ENCODE data around the gene ADISSP.

Gene ADISSP

DNA sequence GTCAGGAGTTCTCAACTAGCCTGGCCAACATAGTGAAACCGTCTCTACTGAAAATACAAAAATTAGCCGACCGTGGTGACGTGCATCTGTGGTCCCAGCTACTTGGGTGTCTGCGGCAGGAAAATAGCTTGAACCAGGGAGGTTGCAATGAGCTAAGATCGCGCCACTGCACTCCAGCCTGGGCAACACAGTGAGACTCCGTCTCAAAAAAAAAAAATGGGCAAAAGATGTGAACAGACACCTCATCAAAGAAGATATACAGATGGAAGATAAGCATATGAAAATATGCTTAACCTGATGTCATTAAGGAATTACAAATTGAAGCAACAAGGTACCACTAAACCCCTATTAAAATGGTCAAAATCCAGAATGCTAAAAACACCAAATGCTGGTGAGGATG, 44.3 kb downstream of the ADISSP start:
- no peaks in the 10 kb centered on the region for H3K79me2 ChIP-seq (ENCODE audit: control insufficient read depth, low read length)
- no peak for TF ChIP-seq EZH2phosphoT487 (IDR thresholded peaks at IDR 0.05; ENCODE audit: borderline replicate concordance, low read length)
- TF ChIP-seq, protein P1, sequence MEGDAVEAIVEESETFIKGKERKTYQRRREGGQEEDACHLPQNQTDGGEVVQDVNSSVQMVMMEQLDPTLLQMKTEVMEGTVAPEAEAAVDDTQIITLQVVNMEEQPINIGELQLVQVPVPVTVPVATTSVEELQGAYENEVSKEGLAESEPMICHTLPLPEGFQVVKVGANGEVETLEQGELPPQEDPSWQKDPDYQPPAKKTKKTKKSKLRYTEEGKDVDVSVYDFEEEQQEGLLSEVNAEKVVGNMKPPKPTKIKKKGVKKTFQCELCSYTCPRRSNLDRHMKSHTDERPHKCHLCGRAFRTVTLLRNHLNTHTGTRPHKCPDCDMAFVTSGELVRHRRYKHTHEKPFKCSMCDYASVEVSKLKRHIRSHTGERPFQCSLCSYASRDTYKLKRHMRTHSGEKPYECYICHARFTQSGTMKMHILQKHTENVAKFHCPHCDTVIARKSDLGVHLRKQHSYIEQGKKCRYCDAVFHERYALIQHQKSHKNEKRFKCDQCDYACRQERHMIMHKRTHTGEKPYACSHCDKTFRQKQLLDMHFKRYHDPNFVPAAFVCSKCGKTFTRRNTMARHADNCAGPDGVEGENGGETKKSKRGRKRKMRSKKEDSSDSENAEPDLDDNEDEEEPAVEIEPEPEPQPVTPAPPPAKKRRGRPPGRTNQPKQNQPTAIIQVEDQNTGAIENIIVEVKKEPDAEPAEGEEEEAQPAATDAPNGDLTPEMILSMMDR (IDR thresholded peaks at IDR 0.05; ENCODE audit: low read depth, low read length, poor library complexity, severe bottlenecking) = no peak
- peaks cover 28% of the 10 kb centered on the region for H3K4me1 ChIP-seq (ENCODE audit: control insufficient read depth, low read length)
- no peaks in the 10 kb centered on the region; the same call in 1 of the 2 replicates for H3F3A ChIP-seq (ENCODE audit: control insufficient read depth, insufficient read depth)
- H3K27me3 ChIP-seq (ENCODE audit: control insufficient read depth, low read length) = peaks cover 43% of the 10 kb centered on the region
- no peaks in the 10 kb centered on the region for H3K9me2 ChIP-seq (replicated peaks; ENCODE audit: control insufficient read depth, low read length)
- H3K9me3 ChIP-seq (ENCODE audit: control insufficient read depth, insufficient read depth, low read length) = no peaks in the 10 kb centered on the region
- peak overlapping the region; percentile 20; the same call in 1 of the 2 replicates for H3K4me2 ChIP-seq (ENCODE audit: low read length)
- no peak overlapping the region for H3K4me3 ChIP-seq (ENCODE audit: low read length)
- H4K20me1 ChIP-seq (ENCODE audit: control insufficient read depth, insufficient read depth, low read depth, low read length) = no peaks in the 10 kb centered on the region
- no peak overlapping the region for H3K27ac ChIP-seq (ENCODE audit: low read depth, low read length)
- H3K36me3 ChIP-seq (ENCODE audit: control insufficient read depth, low read length) = no peaks in the 10 kb centered on the region

DNA sequence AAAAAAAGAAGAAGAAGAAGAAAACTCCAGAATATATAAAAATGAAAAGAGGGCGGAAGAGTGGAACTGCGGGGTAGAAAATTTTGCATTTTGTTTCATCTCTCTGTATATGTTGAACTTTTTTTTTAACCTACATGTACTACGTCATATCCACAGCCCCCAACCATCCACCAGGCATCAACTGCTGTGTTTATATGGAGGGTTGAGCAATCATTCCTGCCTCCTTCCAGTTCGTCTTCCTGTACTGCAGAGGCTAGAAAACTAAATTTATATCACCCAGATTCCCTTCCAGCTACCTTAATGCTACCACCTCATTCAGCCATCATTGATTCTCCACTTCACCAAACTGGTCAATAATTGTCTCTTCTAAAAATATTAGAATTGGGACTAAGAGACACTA, 45.6 kb downstream of the ADISSP start:
- Histone ChIP-seq H3K27me3 (ENCODE audit: control insufficient read depth, low read length) (peaks cover 32% of the 10 kb centered on the region), H3K36me3 (ENCODE audit: control insufficient read depth, low read length) (no peaks in the 10 kb centered on the region), H3K27ac (ENCODE audit: low read depth, low read length) (no peak overlapping the region), H3K79me2 (ENCODE audit: control insufficient read depth, low read length) (no peaks in the 10 kb centered on the region), H3K4me1 (ENCODE audit: control insufficient read depth, low read length) (peaks cover 28% of the 10 kb centered on the region), H3K4me2 (ENCODE audit: low read length) (no peak overlapping the region), H3F3A (ENCODE audit: control insufficient read depth, insufficient read depth) (no peaks in the 10 kb centered on the region; the same call in 1 of the 2 replicates), H3K4me3 (ENCODE audit: low read length) (no peak overlapping the region), H3K9me3 (ENCODE audit: control insufficient read depth, insufficient read depth, low read length) (no peaks in the 10 kb centered on the region), H4K20me1 (ENCODE audit: control insufficient read depth, insufficient read depth, low read depth, low read length) (no peaks in the 10 kb centered on the region), H3K9me2 (replicated peaks; ENCODE audit: control insufficient read depth, low read length) (no peaks in the 10 kb centered on the region)
- TF ChIP-seq EZH2phosphoT487 (IDR thresholded peaks at IDR 0.05; ENCODE audit: borderline replicate concordance, low read length) = no peak
- TF ChIP-seq, protein P1 (IDR thresholded peaks at IDR 0.05; ENCODE audit: low read depth, low read length, poor library complexity, severe bottlenecking) = no peak

DNA sequence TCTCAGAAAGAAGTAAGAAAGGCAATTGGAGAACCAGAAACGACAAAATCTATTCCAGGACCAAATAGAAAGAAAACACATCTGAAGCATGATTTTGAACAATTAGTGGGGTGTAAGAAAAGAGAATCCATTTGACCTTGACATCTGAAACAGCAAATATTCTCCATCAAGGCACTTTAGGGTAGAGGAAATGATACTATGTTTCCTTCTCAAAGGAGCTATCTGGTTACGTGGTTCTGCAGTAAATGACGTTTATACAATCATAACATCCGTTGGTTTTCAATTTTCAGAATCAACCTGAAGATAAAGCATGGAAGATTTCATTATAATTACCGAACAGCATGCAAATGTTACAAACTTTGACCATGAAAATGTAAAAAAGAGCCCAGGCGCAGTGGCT, 46.9 kb downstream of the ADISSP start:
- Histone ChIP-seq H4K20me1 (ENCODE audit: control insufficient read depth, insufficient read depth, low read depth, low read length) (no peaks in the 10 kb centered on the region), H3K4me1 (ENCODE audit: control insufficient read depth, low read length) (peaks cover 28% of the 10 kb centered on the region), H3K4me2 (ENCODE audit: low read length) (peak overlapping the region; percentile 21)

More for the DNA sequence above, 46.9 kb downstream of the ADISSP start:
- H3K27me3 ChIP-seq (ENCODE audit: control insufficient read depth, low read length) = peaks cover 28% of the 10 kb centered on the region
- H3K4me3 ChIP-seq (ENCODE audit: low read length) = no peak overlapping the region
- no peaks in the 10 kb centered on the region for H3K36me3 ChIP-seq (ENCODE audit: control insufficient read depth, low read length)
- H3F3A ChIP-seq (ENCODE audit: control insufficient read depth, insufficient read depth) = no peaks in the 10 kb centered on the region; the same call in 1 of the 2 replicates
- H3K9me2 ChIP-seq (replicated peaks; ENCODE audit: control insufficient read depth, low read length) = no peaks in the 10 kb centered on the region
- TF ChIP-seq, protein P1 (IDR thresholded peaks at IDR 0.05; ENCODE audit: low read depth, low read length, poor library complexity, severe bottlenecking) = no peak
- no peak for TF ChIP-seq EZH2phosphoT487 (IDR thresholded peaks at IDR 0.05; ENCODE audit: borderline replicate concordance, low read length)
- peak overlapping the region; percentile 27; the same call in 1 of the 2 replicates for H3K27ac ChIP-seq (ENCODE audit: low read depth, low read length)
- H3K9me3 ChIP-seq (ENCODE audit: control insufficient read depth, insufficient read depth, low read length) = no peaks in the 10 kb centered on the region
- H3K79me2 ChIP-seq (ENCODE audit: control insufficient read depth, low read length) = no peaks in the 10 kb centered on the region

Measured in DOHH2 (cell line).